Rectal smooth muscle tissue (tissue), 1 donor: ENCODE data around the gene METTL16.

Source experiments
- H3K27ac ChIP-seq: one replicate; pipeline ENCODE4 v1.7.0; 2013; ENCODE audit warnings: low read depth, low read length, inconsistent platforms
- H3K27me3 ChIP-seq: one replicate; pipeline ENCODE4 v1.7.0; 2013; ENCODE audit warnings: low read length; ENCODE audit not compliant: control insufficient read depth, insufficient read depth
- H3K36me3 ChIP-seq: one replicate; pipeline ENCODE4 v1.7.0; 2013; ENCODE audit warnings: low read length; ENCODE audit not compliant: control insufficient read depth, insufficient read depth
- H3K4me1 ChIP-seq: one replicate; pipeline ENCODE4 v1.7.0; 2013; ENCODE audit warnings: low read length; ENCODE audit not compliant: control insufficient read depth, insufficient read depth
- H3K4me3 ChIP-seq: one replicate; pipeline ENCODE4 v1.7.0; 2013; ENCODE audit warnings: low read length
- H3K9ac ChIP-seq: one replicate; pipeline ENCODE4 v1.7.0; 2013; ENCODE audit warnings: low read length

Gene METTL16

DNA sequence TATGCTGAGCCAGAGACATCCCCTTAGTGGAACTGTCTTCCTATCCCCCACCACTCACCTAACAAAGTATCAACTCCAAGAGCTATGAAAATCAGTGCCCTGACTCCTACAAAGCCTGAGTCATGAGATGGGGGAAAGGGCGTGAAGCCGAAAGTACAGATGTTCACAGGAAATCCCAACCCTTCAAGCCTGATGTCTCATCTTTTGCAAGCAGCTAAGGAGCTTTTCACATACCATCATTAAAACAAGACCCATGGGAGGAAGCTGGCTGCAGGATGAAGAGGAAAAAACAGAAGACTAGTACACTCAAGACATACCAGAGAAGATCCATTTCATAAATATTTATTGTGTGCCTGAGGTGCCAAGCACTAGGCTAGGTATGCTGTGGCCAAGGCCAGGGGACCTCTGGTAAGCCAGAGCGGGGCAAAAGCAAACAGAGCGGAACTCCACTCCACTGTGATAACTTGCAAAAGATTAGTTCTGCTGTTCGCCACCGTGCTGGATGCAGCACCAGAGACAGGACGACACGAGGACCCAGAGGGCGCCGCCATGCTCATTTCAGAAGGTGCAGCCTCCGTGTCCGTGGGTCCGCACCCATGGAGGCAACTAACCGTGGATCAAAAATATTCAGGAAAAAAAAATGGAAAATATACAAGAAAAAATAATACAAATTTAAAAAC is 106.3 kb downstream of the METTL16 start:
- Histone ChIP-seq H3K9ac (no peak overlapping the region), H3K4me1 (peaks cover 29% of the 10 kb centered on the region), H3K36me3 (no peaks in the 10 kb centered on the region), H3K4me3 (no peak overlapping the region), H3K27ac (peak overlapping the region; percentile 19), H3K27me3 (no peaks in the 10 kb centered on the region)

DNA sequence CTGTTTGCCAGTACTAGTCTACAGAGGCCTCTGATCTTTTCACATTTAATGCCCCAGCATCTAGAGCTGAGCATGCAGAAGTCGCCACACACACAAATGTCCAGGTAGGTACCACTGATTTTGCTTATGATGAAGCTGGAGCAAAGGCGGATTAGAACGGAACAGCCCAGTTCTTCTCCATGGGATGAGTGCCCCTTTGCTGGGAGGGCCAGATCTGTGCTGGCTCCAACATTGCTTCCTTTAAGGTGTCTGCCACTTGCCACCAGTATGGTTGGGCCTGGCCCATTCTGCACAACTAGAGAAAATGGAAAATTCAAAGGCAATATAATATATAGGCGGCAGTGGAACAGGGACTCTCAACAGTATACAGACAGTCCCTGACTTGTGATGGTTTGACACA is 108.6 kb downstream of the METTL16 start:
- H3K9ac ChIP-seq, result no peak overlapping the region
- peak overlapping the region; percentile 100 for H3K27ac ChIP-seq
- no peak overlapping the region for H3K4me3 ChIP-seq
- H3K36me3 ChIP-seq, result no peaks in the 10 kb centered on the region
- peaks cover 35% of the 10 kb centered on the region for H3K4me1 ChIP-seq
- H3K27me3 ChIP-seq, result no peaks in the 10 kb centered on the region

DNA sequence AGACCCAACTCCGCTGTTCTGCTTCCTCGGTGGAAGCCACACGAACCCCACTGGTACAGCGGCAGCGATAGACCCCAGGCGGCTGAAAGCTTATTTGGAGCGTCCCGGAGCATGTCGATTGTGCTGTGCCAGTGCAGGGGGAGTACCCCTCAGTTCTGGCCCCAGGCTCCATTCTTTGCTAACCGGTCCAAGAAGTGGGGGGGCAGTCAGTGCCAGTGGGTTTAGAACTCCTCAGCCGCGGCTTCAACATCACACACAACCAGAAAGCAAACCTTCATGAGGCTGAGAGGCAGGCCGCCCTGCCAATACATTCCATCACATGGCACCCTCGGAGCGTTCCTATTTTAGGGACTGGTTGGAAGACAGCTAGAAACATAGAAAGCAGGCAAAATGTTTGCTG is 109.1 kb downstream of the METTL16 start:
- Histone ChIP-seq H3K27me3 (no peaks in the 10 kb centered on the region), H3K36me3 (no peaks in the 10 kb centered on the region), H3K4me3 (peak overlapping the region; percentile 82), H3K4me1 (peaks cover 40% of the 10 kb centered on the region), H3K27ac (peak overlapping the region; percentile 100), H3K9ac (peak overlapping the region; percentile 68)

DNA sequence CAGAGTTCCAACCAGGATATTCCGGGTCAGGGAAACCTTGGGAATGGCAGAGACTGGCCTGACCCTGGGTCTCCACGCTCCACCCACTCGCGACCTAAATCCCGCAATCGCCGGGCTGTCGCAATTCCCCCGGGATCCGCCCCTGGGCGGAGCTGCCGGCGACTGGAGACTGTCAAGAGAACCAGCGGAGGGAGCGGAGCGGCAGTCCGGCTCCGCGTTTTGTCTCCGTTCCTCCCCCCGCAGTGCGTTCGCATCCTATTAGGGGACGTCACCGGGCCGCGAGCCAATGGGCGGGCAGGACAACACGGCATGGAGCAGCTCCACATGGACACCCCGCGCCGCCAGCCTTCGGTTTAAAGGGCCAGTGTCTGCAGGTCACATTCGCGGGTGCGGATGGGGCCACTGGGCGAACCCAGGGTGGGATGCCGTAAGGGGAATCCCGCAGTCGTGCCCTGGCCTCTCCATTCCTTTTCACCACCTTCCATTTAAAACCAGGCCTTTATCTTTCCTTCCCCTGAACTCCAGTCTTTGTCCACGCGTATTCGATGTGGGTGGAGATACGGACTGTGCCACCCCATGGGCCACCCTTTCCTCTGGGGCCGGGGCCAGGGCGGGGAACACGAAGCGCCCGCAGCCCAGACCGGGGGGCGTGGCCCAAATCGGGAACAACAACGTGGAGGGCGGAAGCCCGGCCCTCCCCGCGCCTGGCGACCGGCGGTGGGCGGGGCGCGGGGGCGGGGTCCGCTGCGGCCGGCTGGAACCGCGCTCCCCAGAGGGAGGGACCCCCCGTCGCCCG is 110.1 kb downstream of the METTL16 start:
- peaks cover 39% of the 10 kb centered on the region for H3K4me1 ChIP-seq
- H3K9ac ChIP-seq, result peak overlapping the region; percentile 92
- H3K4me3 ChIP-seq, result peak overlapping the region; percentile 90
- peak overlapping the region; percentile 100 for H3K27ac ChIP-seq
- no peaks in the 10 kb centered on the region for H3K27me3 ChIP-seq
- no peaks in the 10 kb centered on the region for H3K36me3 ChIP-seq

DNA sequence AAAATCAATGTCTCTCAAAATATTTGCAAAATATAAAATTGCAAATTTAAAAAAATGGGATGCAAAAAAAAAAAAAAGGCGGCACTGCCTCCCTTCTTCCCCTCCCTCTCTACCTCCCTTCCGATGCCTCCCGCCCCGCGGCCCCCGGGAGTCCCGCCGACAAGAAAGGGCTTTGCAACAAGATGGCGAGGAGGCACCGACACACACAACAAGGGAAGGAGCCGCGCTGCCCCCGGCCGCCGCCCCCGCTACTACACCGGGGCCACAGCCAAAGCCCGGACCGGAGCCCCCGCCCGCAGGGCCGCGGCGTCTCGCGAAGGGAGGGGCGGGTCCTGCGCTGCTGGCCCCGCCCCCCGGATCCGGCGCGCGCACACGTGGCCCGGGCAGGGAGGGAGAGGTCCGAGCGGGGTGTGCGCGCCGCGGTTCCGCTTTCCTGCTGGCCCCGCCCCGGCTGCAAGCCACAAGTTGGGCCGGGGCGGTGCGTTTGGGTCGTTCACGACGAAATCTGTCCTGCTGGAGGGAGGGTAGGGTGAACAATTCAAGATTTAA is 110.7 kb downstream of the METTL16 start, which contains the start of gene MNT:
Gene MNT (minus strand): TSS at position 184 of the 549 bp plus-strand sequence. CDS start 348 bp downstream, outside the sequence.
- H3K27me3 ChIP-seq, result no peaks in the 10 kb centered on the region
- peaks cover 38% of the 10 kb centered on the region for H3K4me1 ChIP-seq
- no peaks in the 10 kb centered on the region for H3K36me3 ChIP-seq
- peak within 1 kb of the TSS; percentile 100 for H3K27ac ChIP-seq
- H3K4me3 ChIP-seq, result peak within 1 kb of the TSS; percentile 90
- peak within 1 kb of the TSS; percentile 92 for H3K9ac ChIP-seq

DNA sequence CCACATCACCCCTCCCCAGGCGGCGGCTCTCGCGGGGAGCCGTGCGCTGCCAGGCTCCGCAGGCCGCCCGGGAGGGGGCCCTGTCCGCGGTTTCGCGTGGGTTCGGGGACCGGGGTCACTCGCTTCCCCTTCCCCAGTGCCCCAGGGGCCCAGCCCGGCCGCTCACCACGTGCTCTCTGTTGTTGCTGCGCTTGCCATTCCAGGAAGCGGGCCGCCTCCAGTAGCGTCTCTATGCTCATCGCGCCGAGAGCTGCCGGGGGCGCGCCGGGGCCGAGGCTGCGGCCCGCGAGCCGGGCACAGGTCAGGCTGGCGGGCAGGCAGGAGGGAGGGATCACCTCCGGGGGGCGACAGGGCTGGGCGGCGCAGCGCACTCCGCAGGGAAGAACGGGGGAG is 111.2 kb downstream of the METTL16 start:
- peak overlapping the region; percentile 87 for H3K4me3 ChIP-seq
- H3K4me1 ChIP-seq, result peaks cover 41% of the 10 kb centered on the region
- H3K36me3 ChIP-seq, result no peaks in the 10 kb centered on the region
- peak overlapping the region; percentile 100 for H3K27ac ChIP-seq
- H3K9ac ChIP-seq, result peak overlapping the region; percentile 56
- H3K27me3 ChIP-seq, result no peaks in the 10 kb centered on the region

DNA sequence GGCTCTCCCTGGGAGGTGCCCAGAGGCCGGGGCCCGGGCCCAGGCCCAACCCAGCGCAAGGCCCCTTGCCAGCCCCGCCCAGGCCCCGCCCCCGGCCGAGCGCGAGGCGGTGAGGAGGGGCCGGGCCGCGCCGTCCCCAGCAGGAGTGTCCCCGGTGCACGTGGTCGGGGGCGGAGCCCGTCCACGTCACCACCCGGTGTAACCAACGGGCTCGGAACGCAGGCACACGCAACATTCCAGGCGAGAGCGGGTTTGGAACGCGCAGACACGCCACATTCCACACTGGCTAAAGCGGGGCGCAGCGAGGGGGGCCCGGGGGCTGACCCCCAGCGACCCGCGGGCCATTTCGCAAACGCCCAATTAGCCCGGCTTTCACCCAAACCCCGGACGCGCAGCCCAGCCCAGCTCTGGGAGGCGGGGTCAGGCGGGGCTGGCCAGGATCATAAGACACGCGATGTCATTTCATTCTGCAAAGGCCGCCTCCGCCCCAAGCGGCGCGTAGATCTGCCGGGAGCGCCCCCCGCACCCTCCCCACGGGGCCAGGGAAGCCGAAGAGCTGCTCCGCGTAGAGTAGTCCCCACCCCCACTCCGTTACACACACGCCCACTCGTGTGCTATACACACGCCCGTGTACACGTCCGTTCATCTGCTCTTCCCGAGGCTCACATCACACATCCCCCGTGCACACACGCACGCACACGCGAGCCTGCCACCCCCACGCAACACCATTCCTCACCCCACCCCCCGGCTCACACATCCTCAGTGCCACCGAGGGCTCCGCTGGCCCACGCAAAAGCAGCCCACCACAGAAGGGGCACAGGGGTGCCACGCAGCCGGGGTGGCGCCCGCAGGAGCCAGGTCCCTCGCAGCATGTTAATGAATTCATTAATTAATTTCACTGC is 111.9 kb downstream of the METTL16 start:
- H3K36me3 ChIP-seq, result no peaks in the 10 kb centered on the region

DNA sequence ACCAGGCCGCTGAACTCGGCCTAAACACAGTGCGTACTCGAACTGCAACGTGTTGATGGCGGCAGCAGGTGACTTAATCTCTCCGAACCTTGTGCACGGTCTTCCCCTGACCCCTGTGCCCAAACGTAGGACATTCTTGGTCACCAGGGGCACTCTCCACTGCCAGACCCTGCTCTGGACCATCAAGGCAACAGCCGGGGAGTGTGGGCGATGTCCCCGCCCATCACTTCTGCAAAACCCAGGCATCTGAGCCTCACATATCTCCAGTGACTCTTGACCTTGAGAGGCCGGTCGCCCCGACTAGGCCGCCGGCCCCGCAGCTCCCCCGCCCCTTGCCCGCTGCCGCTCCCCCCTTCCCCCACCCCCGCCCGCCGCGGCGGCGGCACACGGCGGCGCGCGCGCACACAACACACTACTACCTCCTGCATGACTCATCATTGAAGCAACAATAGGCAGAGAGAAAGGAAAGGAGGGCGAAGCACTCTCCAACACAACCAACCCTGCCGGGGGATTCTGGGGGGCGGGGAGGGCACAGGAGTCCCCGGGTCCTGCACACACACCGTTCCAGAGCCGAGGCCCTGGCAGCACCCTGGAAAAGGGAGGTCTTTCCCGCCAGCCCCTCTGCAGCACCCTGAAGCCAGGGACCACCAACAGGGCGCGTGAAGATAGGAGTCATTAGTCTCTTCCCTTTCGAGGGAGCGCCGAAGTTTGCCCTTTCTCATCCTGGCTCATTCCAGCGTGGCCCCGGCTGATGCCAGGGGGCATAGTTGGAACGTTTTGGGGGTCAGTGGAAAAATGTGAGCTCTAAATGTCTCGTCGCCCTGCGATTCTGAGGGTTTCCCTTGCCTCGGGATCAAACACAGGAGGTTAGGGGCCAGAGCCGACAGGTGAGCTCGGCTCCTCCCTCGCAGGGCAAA is 112.8 kb downstream of the METTL16 start:
- Histone ChIP-seq H3K27me3 (no peaks in the 10 kb centered on the region), H3K4me1 (peaks cover 47% of the 10 kb centered on the region), H3K4me3 (peak overlapping the region; percentile 88), H3K36me3 (no peaks in the 10 kb centered on the region), H3K9ac (peak overlapping the region; percentile 98), H3K27ac (peak overlapping the region; percentile 100)

More for the DNA sequence above, 111.9 kb downstream of the METTL16 start:
- peak overlapping the region; percentile 100 for H3K27ac ChIP-seq
- peak overlapping the region; percentile 88 for H3K4me3 ChIP-seq
- H3K27me3 ChIP-seq, result no peaks in the 10 kb centered on the region
- H3K4me1 ChIP-seq, result peaks cover 45% of the 10 kb centered on the region
- H3K9ac ChIP-seq, result peak overlapping the region; percentile 98

DNA sequence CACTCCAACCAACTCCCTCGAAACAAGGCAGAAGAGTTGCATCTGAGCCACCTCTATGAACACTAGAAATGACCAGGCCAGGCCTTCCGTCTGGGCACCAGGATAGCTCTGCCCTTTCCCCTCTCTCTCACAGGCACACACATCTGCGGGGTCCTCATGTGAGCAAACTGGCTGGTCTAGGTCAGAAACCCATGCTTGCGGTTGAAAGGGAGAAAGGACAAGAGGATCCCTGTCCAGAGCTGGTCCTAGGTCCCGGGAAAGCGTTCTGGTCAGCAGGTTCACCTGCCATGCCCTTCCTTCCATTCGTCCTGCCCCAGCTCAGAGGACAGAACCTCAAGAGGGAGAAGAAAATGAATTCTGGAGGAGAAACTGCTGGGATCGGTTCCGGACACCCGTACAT is 113.5 kb downstream of the METTL16 start:
- peak overlapping the region; percentile 100 for H3K27ac ChIP-seq
- H3K9ac ChIP-seq, result peak overlapping the region; percentile 71
- no peaks in the 10 kb centered on the region for H3K36me3 ChIP-seq
- H3K4me3 ChIP-seq, result peak overlapping the region; percentile 63
- H3K4me1 ChIP-seq, result peaks cover 47% of the 10 kb centered on the region
- no peaks in the 10 kb centered on the region for H3K27me3 ChIP-seq

DNA sequence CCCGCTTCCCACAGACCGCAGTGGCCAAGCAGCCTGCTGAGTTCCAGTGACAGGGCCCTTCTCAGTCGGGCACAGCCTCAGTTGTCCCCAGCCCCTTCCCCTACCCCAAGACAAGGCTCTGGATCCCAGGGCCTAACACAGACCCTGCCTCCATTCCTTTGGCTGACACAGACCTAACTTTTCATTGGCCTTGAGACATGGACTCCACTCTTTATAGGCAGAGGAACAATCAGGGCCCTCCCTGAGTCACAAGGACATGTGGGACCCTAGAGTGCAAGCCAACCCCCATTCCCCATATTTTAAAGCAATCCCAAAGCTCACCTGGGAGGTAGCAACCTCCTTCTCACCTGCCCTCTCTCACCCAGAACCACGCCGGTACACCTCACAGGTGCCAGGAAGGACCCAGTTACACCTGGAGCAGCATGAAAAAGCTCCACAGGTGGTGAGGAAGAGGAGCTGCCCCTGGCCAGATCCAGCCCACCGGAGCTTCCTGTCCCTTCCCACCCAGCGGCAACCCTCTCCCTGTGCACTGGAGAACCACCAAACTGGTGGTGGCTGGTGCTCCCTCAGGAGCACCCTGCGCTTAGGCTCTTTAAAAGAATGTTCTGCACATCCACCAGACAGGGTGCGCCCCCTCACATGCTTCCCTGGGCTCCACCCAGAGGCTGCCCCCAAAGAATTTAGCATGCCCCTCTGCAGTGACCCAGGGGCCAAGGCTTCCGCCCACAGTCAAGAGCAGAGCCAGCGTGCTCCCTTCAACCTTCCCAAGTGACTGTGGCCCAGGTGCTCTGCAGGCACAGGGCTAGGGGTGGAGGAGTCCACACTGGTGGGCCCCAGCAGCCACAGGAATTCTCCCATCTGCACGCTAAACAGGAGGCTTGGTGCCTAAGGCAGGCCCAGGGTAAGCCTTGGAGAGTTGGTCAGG is 114.2 kb downstream of the METTL16 start:
- Histone ChIP-seq H3K4me3 (peak overlapping the region; percentile 63), H3K27me3 (no peaks in the 10 kb centered on the region), H3K4me1 (peaks cover 42% of the 10 kb centered on the region), H3K27ac (peak overlapping the region; percentile 100), H3K36me3 (no peaks in the 10 kb centered on the region), H3K9ac (peak overlapping the region; percentile 71)
